Measurements from ENCODE around the gene ZBTB43. TPM values are rescaled to one million over a fixed set of nuclear protein-coding genes. Genes with fewer than 3 reads are reported as not detected.
A peak's percentile ranks its signal among the peaks of the same experiment; 100 is the strongest.

The ZBTB43 gene
- total and polyA plus RNA-seq, 4 donors, result 4.6 to 64.3 (median 14.5) TPM

- WGBS, 2 donors, result 10 to 22% methylated on average over 11 of the region's 11 CpGs
- DNase-seq, result peak in 1 of 3 donors; percentile 47
- no peaks in the 10 kb centered on the region for H3K27me3 ChIP-seq (ENCODE audit: control insufficient read depth in 3 of 3, insufficient read depth in 3 of 3, low read length in 2 of 3)
- no peak for TF ChIP-seq CTCF (IDR thresholded peaks at IDR 0.05; ENCODE audit: control extremely low read depth, extremely low read depth)
- no peaks in the 10 kb centered on the region for H3K9me3 ChIP-seq (ENCODE audit: control insufficient read depth in 4 of 4, insufficient read depth in 3 of 4, low read length in 3 of 4)
- H3K9ac ChIP-seq (ENCODE audit: insufficient read depth in 1 of 2, low read length in 2 of 2), result peak overlapping the region; percentile 16 to 89
- no peak overlapping the region for H3K4me3 ChIP-seq
- no peak for ATAC-seq (ENCODE audit: insufficient read depth, low FRiP score)
- peak overlapping the region in 1 of 2 donors; percentile 7 for H3K27ac ChIP-seq (ENCODE audit: low read depth in 1 of 2, low read length in 1 of 2)
- peaks cover 3 to 22% (median 11%) of the 10 kb centered on the region in 5 donors for H3K4me1 ChIP-seq (ENCODE audit: control insufficient read depth in 5 of 5, insufficient read depth in 5 of 5, low read length in 5 of 5)
- H3K36me3 ChIP-seq (ENCODE audit: control insufficient read depth in 4 of 4, insufficient read depth in 4 of 4, low read length in 4 of 4), result peaks cover 4 to 16% (median 5%) of the 10 kb centered on the region in 4 donors
Measured at GRCh38 chr9:126862104-126862761, 57.4 kb downstream of the ZBTB43 start.

- H3K4me3 ChIP-seq, result no peak overlapping the region
- DNase-seq (no peak), ATAC-seq (ENCODE audit: insufficient read depth, low FRiP score) (no peak)
- H3K27ac ChIP-seq (ENCODE audit: low read depth in 1 of 2, low read length in 1 of 2), result no peak overlapping the region
- H3K4me1 ChIP-seq (ENCODE audit: control insufficient read depth in 5 of 5, insufficient read depth in 5 of 5, low read length in 5 of 5), result peaks cover 5 to 29% (median 19%) of the 10 kb centered on the region in 5 donors
- H3K9me3 ChIP-seq (ENCODE audit: control insufficient read depth in 4 of 4, insufficient read depth in 3 of 4, low read length in 3 of 4), result no peaks in the 10 kb centered on the region
- no peak overlapping the region for H3K9ac ChIP-seq (ENCODE audit: insufficient read depth in 1 of 2, low read length in 2 of 2)
- WGBS, 2 donors, result 80 to 81% methylated on average over 2 of the region's 2 CpGs
- H3K27me3 ChIP-seq (ENCODE audit: control insufficient read depth in 3 of 3, insufficient read depth in 3 of 3, low read length in 2 of 3), result no peaks in the 10 kb centered on the region
- TF ChIP-seq CTCF (IDR thresholded peaks at IDR 0.05; ENCODE audit: control extremely low read depth, extremely low read depth), result no peak
- H3K36me3 ChIP-seq (ENCODE audit: control insufficient read depth in 4 of 4, insufficient read depth in 4 of 4, low read length in 4 of 4), result peaks cover 4 to 21% (median 13%) of the 10 kb centered on the region in 4 donors
Measured at GRCh38 chr9:126864771-126865170, 59.9 kb downstream of the ZBTB43 start.

- Histone ChIP-seq H3K9me3 (ENCODE audit: control insufficient read depth in 4 of 4, insufficient read depth in 3 of 4, low read length in 3 of 4) (no peaks in the 10 kb centered on the region), H3K27me3 (ENCODE audit: control insufficient read depth in 3 of 3, insufficient read depth in 3 of 3, low read length in 2 of 3) (no peaks in the 10 kb centered on the region), H3K9ac (ENCODE audit: insufficient read depth in 1 of 2, low read length in 2 of 2) (no peak overlapping the region), H3K36me3 (ENCODE audit: control insufficient read depth in 4 of 4, insufficient read depth in 4 of 4, low read length in 4 of 4) (peaks cover 4 to 23% (median 14%) of the 10 kb centered on the region in 4 donors), H3K4me1 (ENCODE audit: control insufficient read depth in 5 of 5, insufficient read depth in 5 of 5, low read length in 5 of 5) (peaks cover 3 to 9% (median 5%) of the 10 kb centered on the region in 5 donors), H3K27ac (ENCODE audit: low read depth in 1 of 2, low read length in 1 of 2) (no peak overlapping the region), H3K4me3 (no peak overlapping the region)
- ATAC-seq (ENCODE audit: insufficient read depth, low FRiP score) (no peak), DNase-seq (no peak)
- no peak for TF ChIP-seq CTCF (IDR thresholded peaks at IDR 0.05; ENCODE audit: control extremely low read depth, extremely low read depth)
- WGBS, 2 donors, result 87 to 88% methylated on average over 7 of the region's 7 CpGs
Measured at GRCh38 chr9:126869368-126869767, 64.5 kb downstream of the ZBTB43 start.
